ENCODE data around the gene ABHD1. TPM values are rescaled to one million over a fixed set of nuclear protein-coding genes. Genes with fewer than 3 reads are reported as not detected.
"Not testable (repeated sequence)": the region's sequence is repeated elsewhere in the genome, so short reads cannot be mapped to it uniquely, and the experiment has no call there.

ABHD1 gene
- total RNA-seq: not detected
- long read RNA-seq, partial matches to known transcripts: 0 of 1 reads
- long read RNA-seq, other reads (novel, unspliced or antisense): 1 of 1 reads

DNA sequence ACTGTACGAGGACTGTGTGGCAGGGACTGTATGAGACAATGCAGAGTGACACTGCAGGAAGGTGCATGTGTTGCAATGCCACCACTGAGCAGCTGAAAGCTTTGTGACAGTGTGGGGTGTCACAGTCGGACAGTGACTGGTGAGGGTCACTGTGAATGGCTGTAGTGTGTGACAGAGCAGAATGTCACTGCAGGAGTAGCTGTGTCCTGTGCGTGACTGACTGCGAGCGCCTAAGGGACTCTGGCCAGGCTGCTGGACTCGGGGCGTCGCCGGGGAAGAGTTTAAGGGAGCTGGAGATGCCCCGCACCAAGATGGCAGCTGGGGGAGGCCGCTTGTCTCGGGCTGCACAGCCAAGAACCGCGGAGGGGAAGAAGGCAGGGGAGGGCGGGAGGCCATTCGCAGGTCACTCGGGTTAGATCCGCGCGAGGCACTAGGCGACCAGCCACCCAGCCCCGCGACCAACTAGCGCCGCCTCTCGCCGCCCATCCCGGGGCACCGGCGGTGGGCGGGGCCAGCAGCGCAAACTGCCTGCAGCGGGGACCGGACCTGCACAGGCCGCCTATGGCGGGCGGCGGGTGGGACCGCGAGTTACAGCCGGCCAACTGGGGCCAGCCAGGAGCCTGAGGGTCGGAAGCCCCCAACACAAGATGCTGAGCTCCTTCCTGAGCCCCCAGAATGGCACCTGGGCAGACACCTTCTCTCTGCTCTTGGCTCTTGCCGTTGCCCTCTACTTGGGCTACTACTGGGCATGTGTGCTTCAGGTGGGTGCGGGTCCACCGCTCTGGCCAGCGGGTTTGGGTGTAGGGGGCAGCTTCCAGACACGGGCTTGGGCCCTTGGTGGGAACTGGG, at the start of gene ABHD1:
TSS of gene ABHD1 (plus strand) at position 514 of the 849 bp plus-strand sequence. CDS start at position 648, 134 bp downstream.
- DNase-seq (ENCODE audit: low spot score): no peak

DNA sequence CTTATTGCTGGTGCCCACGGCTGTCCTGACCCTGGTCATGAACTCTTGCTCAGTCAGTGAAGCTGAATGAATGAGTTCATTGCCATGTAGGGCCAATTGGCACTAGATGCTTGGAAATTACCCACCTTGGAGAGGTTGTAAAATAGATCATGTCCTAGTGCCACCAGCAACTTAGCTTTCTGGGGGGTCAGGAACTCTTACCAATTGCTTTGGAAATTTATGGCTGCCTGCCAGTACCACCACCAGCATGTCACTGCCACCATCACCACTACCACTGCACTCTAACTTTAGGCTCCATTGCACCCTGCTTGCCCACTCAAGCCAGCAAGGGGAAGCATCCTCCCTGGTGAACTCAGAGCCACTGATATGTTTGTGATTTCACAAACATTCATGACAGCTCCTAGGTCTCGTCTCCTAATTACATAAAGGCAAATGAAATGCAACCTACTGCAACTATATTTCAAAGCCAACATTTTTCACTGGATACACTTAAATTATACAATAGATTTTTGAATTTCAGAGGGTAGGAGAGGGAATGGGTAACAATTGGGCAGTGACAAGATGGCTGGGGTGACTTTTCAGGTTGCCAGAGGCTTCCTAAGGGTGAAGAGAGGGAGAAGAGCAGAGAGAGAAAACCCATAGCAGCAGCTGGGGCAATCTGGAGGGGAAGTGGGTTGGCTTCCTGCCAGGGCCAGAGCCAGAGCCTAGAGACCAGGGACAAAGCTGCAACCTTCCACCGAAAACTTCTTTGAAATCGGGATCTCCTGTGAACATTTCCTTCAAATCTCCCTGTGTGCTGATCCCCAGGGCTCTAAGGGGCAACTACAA, 48.7 kb upstream of the ABHD1 start:
- no peak for DNase-seq (ENCODE audit: low spot score)

DNA sequence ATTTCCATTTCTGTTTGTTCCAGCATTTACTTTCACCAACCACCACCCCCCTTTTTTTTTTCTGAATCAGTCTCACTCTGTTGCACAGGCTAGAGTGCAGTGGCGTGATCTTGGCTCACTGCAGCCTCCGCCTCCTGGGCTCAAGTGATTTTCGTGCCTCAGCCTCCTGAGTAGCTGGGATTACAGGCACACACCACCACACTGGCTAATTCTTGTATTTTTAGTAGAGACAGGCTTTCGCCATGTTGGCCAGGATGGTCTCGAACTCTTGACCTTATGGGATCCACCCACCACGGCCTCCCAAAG, 48.1 kb upstream of the ABHD1 start:
- not testable (repeated sequence) for DNase-seq (ENCODE audit: low spot score)

DNA sequence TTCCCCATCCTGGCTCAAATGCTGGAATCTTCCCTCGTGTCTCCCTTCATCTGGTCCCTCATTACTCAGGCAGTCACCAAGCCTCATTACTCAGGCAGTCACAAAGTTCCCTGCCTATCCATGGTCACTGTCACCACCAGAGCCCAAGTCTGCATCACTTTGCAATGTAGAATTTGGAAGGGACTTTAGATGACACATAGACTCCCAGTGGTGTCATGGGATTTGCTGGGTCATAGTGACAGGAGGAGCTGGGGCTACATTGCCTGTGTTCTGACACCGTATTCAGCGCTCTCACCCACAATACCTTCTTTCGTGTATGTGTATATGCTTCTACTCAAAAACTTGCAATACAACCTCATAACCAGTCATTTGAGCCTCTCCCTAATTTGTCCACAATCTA, 47.3 kb upstream of the ABHD1 start:
- DNase-seq (ENCODE audit: low spot score): no peak

DNA sequence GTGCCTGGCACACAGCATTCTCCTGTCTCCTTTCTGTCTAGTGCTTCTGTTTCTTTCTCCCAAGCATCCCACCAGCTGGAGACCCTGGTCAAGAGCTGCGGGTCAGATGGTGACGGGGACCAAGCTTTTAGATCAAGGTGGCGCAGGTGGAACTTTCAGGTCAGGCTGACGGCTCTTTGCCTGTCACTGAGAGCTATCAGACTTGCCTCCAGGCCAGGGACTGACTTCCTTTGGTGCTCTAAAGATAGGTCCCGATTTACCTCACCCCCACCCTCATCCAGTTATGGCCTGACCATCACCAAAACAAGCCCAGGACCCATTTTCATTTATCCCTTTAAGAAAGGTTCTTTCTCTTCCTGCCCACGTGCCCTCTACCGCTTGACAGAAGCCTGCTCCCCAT, 46.4 kb upstream of the ABHD1 start:
- DNase-seq (ENCODE audit: low spot score): no peak

DNA sequence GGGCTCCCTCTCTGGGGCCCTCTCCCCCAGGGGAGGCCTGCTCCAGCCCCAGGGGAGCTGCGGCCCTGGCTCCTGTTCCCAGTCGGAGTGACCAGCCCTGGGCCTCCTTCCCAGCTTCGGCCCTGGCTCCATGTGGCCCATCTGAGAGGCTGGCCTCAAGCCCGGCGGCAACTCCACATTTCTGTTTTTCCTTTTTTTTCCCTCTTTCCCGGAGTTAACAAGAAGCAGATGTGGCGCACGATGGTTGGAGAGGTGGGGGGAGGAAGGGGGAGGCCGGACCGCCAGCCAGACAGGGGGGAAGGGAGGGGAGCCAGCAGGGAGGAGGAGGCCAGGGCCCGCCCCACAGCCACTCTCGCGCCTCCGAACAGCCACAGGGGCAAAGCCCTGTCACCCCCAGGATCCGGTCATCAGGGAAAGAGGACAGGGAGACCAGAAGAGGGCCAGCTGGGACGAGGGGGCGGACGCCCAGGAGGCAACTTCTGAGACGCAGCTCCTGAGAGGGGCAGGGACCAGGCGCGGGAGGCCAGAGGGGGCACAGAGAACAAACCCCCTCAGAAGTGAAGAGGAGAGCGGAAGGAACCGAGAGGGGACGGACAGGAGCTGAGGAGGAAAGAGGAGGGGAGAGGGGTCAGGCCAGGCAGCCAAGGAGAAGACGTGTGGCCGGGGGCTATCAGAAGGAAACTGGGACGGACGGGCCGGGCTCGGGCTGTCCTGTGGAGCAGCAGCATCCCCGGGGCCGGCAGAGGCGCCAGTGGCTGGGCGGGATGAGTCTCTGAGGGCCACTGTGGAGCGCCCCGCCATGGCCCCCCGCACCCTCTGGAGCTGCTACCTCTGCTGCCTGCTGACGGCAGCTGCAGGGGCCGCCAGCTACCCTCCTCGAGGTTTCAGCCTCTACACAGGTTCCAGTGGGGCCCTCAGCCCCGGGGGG, 45.1 kb upstream of the ABHD1 start, which contains the start of gene EMILIN1:
TSS of gene EMILIN1 (plus strand) at position 349 of the 928 bp plus-strand sequence. CDS start at position 800, 451 bp downstream.
- DNase-seq (ENCODE audit: low spot score): peak; percentile 93

DNA sequence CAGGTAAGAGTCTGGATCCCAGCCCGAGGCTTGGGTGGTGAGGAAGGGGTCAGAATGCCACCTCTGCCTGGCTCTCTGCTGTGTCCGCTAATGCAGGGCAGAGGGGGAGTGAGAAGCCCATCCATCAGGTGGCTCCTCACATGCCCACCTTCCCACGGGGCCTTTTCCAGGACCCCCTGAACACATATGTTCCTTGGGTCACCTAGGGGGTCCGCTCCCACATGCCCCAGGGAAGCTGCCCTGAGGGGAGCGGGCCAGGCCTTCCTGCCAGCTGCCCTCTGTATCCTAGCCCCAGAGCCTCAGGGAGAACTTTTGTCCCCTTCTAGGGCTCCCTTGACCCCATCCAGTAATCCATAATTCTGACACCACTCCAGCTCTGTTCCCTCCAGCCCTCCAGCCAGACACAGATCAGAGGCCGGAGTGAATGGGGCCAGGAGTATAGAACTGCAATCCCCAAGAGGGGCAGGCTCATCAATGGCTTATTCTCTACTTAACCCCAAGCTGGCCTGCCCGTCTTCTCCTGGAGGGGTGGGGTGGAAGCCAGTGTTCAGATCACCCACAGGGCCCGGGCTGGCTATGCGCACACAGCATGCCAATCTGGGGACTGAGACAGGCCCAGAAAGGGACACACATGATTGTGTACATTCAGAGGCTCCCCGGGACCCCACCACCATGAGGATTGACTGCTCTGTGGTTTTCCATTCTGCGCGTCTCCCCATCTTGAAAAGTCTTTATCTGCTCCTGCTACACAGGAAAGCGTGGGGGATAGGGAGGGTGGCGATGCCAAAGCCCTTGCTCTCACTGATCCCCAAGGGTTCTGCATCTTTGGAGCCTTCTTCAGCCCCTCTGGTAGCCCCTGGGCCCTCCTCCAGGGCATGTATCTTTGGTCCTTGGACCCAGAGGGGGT, 44.1 kb upstream of the ABHD1 start:
- no peak for DNase-seq (ENCODE audit: low spot score)

DNA sequence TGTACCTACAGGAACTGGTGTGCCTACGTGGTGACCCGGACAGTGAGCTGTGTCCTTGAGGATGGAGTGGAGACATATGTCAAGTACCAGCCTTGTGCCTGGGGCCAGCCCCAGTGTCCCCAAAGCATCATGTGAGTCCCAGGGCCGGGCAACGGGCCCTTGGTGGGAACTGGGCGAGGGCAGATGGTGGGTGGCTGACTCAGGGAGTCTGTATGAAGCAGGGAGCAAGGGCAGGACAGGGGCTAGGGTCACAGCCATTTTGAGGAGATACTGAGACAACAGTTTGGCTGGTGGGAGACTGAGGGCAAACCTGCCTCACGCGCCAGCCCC, 43.5 kb upstream of the ABHD1 start:
- DNase-seq (ENCODE audit: low spot score): no peak

- DNase-seq (ENCODE audit: low spot score): no peak
Measured at GRCh38 chr2:27080603-27080936, 43.0 kb upstream of the ABHD1 start.

GRCh38 chr2:27081984-27082772, 41.4 kb upstream of the ABHD1 start:
- no peak for DNase-seq (ENCODE audit: low spot score)

DNA sequence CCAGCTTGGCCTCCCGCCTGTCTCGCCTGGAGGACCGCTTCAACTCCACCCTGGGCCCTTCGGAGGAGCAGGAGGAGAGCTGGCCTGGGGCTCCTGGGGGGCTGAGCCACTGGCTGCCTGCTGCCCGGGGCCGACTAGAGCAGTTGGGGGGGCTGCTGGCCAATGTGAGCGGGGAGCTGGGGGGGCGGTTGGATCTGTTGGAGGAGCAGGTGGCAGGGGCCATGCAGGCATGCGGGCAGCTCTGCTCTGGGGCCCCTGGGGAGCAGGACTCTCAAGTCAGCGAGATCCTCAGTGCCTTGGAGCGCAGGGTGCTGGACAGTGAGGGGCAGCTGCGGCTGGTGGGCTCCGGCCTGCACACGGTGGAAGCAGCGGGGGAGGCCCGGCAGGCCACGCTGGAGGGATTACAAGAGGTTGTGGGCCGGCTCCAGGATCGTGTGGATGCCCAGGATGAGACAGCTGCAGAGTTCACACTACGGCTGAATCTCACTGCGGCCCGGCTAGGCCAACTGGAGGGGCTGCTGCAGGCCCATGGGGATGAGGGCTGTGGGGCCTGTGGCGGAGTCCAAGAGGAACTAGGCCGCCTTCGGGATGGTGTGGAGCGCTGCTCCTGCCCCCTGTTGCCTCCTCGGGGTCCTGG, 40.7 kb upstream of the ABHD1 start:
- no peak for DNase-seq (ENCODE audit: low spot score)

DNA sequence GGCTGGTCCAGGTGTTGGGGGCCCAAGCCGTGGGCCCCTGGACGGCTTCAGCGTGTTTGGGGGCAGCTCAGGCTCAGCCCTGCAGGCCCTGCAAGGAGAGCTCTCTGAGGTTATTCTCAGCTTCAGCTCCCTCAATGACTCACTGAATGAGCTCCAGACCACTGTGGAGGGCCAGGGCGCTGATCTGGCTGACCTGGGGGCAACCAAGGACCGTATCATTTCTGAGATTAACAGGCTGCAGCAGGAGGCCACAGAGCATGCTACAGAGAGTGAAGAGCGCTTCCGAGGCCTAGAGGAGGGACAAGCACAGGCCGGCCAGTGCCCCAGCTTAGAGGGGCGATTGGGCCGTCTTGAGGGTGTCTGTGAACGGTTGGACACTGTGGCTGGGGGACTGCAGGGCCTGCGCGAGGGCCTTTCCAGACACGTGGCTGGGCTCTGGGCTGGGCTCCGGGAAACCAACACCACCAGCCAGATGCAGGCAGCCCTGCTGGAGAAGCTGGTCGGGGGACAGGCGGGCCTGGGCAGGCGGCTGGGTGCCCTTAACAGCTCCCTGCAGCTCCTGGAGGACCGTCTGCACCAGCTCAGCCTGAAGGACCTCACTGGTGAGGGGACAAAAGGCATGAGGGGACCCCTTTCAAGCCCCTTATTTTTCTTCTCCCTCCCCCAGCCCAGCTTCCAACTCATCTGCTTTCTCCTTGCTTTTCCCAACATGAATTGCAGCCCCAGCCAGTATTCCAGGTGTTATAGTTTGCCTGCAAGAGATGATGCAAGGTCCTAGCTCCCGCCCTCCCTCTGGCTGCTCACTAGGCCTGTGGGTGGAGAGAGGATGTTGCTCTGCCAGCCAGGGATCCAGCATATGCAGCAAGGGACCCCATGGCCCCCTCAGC, 40.0 kb upstream of the ABHD1 start:
- no peak for DNase-seq (ENCODE audit: low spot score)

GRCh38 chr2:27084297-27085061, 39.1 kb upstream of the ABHD1 start:
- no peak for DNase-seq (ENCODE audit: low spot score)

DNA sequence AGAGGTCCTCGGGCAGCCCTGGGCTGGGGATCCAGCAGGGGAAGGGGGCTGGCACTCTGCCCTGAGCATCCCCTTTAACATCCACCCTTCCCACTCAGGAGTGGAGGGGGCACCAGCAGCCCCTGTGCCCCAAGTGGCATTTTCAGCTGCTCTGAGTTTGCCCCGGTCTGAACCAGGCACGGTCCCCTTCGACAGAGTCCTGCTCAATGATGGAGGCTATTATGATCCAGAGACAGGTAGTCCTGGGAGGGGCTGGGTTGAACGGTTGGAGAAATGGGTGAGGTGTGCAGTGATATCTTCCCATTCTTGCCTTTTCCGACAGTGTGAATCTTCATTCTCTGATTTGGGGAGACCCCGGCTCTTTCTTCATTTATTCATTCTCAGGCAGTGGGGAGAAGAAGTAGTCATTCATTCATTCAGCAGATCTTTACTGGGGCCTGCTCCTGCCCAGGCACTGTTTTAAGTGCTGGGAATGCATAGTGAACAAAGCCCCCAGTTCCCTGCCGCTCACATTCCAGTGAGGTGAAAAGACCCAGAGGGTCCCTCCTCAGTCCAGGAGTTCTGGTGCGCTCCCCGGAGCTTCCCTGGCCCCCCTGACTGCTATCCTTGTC, 38.4 kb upstream of the ABHD1 start:
- no peak for DNase-seq (ENCODE audit: low spot score)

- DNase-seq (ENCODE audit: low spot score): peak; percentile 94
Measured at GRCh38 chr2:27085673-27086089, 37.9 kb upstream of the ABHD1 start.

DNA sequence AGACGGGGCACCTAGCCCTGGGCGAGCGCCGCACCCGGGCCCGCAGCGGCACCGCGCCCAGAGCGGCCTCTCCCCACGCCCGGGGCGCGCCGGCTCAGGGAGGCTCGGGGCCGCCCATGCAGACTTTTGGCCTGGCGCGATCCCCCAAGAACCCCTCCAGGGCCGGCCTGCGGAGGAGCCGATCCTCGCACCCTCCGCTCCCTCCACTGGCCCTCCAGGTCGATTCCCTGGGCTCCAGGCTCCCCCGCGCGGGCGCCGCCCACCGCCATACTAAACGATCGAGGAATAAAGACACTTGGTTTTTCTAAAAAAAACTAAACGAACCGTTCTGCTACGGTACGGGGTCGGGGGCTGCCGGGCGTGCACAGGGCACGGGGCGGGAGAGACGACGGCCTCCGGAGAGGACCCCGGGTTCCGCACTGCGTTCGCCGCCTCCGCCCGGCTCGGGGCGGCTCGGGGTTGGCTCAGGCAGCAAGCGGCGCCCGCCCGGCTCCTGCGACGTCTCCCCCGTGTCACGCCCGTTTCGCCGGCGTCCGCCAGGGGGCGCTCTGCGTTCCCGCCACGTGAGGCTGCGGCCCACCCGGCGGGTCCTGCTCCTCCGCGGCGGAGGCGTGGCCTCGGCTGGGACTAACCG, 37.4 kb upstream of the ABHD1 start:
- peak; percentile 99 for DNase-seq (ENCODE audit: low spot score)
